Astrocyte (in vitro differentiated cells and primary cell): ENCODE measurements around the gene PAK4.

Experiments
- EZH2 ChIP-seq: IDR thresholded peaks from 2 replicates; pipeline ENCODE4 v1.6.1; 2012; ENCODE audit warnings: mild to moderate bottlenecking, low read length, inconsistent platforms; ENCODE audit not compliant: insufficient read depth
- TF ChIP-seq, protein P1 (sequence below): IDR thresholded peaks from 2 replicates; pipeline ENCODE4 v1.5.1; 2011; ENCODE audit warnings: low read depth, mild to moderate bottlenecking, inconsistent platforms, low read length, moderate library complexity; ENCODE audit not compliant: insufficient read depth

DNA sequence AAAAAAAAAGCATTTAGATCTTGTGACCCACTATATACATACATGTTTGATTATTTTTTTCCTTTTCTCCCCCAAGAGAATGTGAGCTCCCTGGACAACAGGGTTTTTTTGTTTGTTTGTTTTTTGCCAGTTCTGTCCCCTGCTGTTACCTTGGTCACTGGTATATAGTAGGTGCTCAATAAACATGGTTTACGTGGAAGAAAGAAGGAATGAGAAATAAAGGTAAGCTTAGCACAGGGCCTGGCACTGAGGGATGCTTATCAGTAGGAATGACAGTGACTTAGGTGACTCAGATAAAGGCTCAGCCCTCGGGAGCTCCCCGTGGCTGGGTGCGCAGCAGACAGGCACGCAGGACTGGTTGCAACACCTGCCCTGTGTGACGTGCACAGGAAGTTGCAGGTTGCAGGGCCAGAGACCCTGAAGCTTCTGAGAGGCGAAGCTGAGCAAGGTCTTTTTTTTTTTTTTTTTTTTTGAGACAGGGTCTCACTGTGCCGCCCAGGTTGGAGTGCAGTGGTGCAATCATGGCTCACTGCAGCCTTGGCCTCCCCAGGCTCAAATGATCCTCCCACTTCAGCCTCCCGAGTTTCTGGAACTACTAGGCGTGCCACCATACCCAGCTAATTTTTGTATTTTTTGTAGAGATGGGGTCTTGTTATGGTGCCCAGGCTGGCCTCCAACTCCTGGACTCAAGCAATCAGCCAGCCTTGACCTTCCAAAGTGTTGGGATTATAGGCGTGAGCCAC lies 10.3 kb upstream of the PAK4 start:
- TF ChIP-seq, protein P1, sequence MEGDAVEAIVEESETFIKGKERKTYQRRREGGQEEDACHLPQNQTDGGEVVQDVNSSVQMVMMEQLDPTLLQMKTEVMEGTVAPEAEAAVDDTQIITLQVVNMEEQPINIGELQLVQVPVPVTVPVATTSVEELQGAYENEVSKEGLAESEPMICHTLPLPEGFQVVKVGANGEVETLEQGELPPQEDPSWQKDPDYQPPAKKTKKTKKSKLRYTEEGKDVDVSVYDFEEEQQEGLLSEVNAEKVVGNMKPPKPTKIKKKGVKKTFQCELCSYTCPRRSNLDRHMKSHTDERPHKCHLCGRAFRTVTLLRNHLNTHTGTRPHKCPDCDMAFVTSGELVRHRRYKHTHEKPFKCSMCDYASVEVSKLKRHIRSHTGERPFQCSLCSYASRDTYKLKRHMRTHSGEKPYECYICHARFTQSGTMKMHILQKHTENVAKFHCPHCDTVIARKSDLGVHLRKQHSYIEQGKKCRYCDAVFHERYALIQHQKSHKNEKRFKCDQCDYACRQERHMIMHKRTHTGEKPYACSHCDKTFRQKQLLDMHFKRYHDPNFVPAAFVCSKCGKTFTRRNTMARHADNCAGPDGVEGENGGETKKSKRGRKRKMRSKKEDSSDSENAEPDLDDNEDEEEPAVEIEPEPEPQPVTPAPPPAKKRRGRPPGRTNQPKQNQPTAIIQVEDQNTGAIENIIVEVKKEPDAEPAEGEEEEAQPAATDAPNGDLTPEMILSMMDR = no peak
- TF ChIP-seq EZH2 = no peak
